HCT116 (cell line): ENCODE results near the gene MACROH2A2. TPM values are rescaled to one million over a fixed set of nuclear protein-coding genes. Genes with fewer than 3 reads are reported as not detected.

Experiments
- ATAC-seq: fragments of 200-7000 bp; cut with Tn5 transposase; 2 replicates; pipeline ENCODE4 v1.9.1; 2020; ENCODE audit warnings: mild to moderate bottlenecking, moderate library complexity
- BruUV-seq: library from RNA; stranded (reverse); fragments of 400-500 nt; replicated peaks from 2 replicates; lab custom pipeline; 2021; lab: Mats Ljungman, UMichigan
- CTCF ChIA-PET: fragments of 300-600 bp; sonication (Branson Sonifier 250); formaldehyde crosslinking; loops from one replicate; lab custom pipeline; 2021; ENCODE audit warnings: antibody characterized with exemption; lab: Charles Lee
- POLR2A ChIA-PET: fragments of 300-600, 350-600 bp; sonication (Branson Sonifier 250); formaldehyde crosslinking; loops from one replicate; lab custom pipeline; 2021; ENCODE audit warnings: antibody characterized with exemption; lab: Charles Lee
- RAD21 ChIA-PET, 2 experiments: fragments of 300-600 bp; sonication (Branson Sonifier 250); formaldehyde crosslinking; loops; one replicate each; lab custom pipeline; 2023; ENCODE audit warnings: low total read pairs in 2 of 2; ENCODE audit not compliant: uncharacterized antibody in 2 of 2, unreplicated experiment in 2 of 2, low non-redundant PET in 1 of 2; lab: Charles Lee
- DNase-seq: peaks from one replicate; pipeline ENCODE4 v3.0.0-alpha.2; 2010; ENCODE audit warnings: low read depth, low spot score
- H2AFZ ChIP-seq: fragments of 200-600 bp; shearing (Covaris generic), sonication (generic); 2 replicates; pipeline ENCODE4 v1.6.1; 2017; ENCODE audit warnings: low read depth, mixed run types, mixed read lengths, antibody characterized with exemption, low read length; ENCODE audit not compliant: poor library complexity, severe bottlenecking
- H3K27ac ChIP-seq: 2 replicates; pipeline ENCODE4 v1.5.1; 2012; ENCODE audit warnings: low read depth, low read length
- H3K27me3 ChIP-seq: fragments of 200-600 bp; sonication (generic); 2 replicates; pipeline ENCODE4 v1.6.1; 2016; ENCODE audit warnings: mixed run types, low read length, mixed read lengths; ENCODE audit not compliant: insufficient read depth
- H3K36me3 ChIP-seq, 2 experiments: fragments of 200-500 bp in 1 of 2; fragments of 200-600 bp in 1 of 2; sonication (Bioruptor generic) in 1 of 2; sonication (generic) in 1 of 2; 2 replicates each; pipeline versions ENCODE4 v1.5.1 to v1.6.1; 2014 to 2016; ENCODE audit warnings: low read length in 2 of 2, inconsistent platforms in 1 of 2, mixed read lengths in 1 of 2, mixed run types in 1 of 2; ENCODE audit not compliant: insufficient read depth in 2 of 2, control insufficient read depth in 1 of 2
- H3K4me1 ChIP-seq, 2 experiments: fragments of 200-600 bp in 1 of 2; sonication (generic) in 1 of 2; 2 replicates each; pipeline versions ENCODE4 v1.5.1 to v1.6.1; 2012 to 2017; ENCODE audit warnings: low read length in 2 of 2, inconsistent platforms in 1 of 2, mild to moderate bottlenecking in 1 of 2, mixed read lengths in 1 of 2, mixed run types in 1 of 2, moderate library complexity in 1 of 2; ENCODE audit not compliant: insufficient read depth in 2 of 2, control insufficient read depth in 1 of 2
- H3K4me2 ChIP-seq: fragments of 200-600 bp; sonication (generic); 2 replicates; pipeline ENCODE4 v1.6.1; 2017; ENCODE audit warnings: mixed run types, low read length, mixed read lengths
- H3K4me3 ChIP-seq, 2 experiments: fragments of 200-600 bp in 1 of 2; sonication (generic) in 1 of 2; replicated peaks in 1 of 2; 2 replicates each; pipeline ENCODE4 v1.5.1; 2011 to 2016; ENCODE audit warnings: low read length in 2 of 2, control low read depth in 1 of 2, low read depth in 1 of 2, mild to moderate bottlenecking in 1 of 2, mixed read lengths in 1 of 2, mixed run types in 1 of 2
- H3K79me2 ChIP-seq: fragments of 200-600 bp; sonication (generic); 2 replicates; pipeline ENCODE4 v1.6.1; 2017; ENCODE audit warnings: mild to moderate bottlenecking, mixed run types, low read length, moderate library complexity, mixed read lengths; ENCODE audit not compliant: insufficient read depth
- H3K9ac ChIP-seq: fragments of 200-600 bp; sonication (generic); 2 replicates; pipeline ENCODE4 v1.6.1; 2016; ENCODE audit warnings: low read length, mixed read lengths
- H3K9me2 ChIP-seq: fragments of 200-600 bp; sonication (generic), shearing (Covaris generic); 2 replicates; pipeline ENCODE4 v1.6.1; 2017; ENCODE audit warnings: mixed run types, mild to moderate bottlenecking, moderate library complexity; ENCODE audit not compliant: insufficient read depth
- H3K9me3 ChIP-seq, 2 experiments: fragments of 200-500 bp in 1 of 2; fragments of 200-600 bp in 1 of 2; sonication (Bioruptor generic) in 1 of 2; sonication (generic) in 1 of 2; 2 replicates each; pipeline ENCODE4 v1.6.1; 2014 to 2017; ENCODE audit warnings: low read length in 2 of 2, mixed read lengths in 2 of 2, inconsistent platforms in 1 of 2, low read depth in 1 of 2, mild to moderate bottlenecking in 1 of 2, mixed run types in 1 of 2, moderate library complexity in 1 of 2; ENCODE audit not compliant: control insufficient read depth in 1 of 2, insufficient read depth in 1 of 2
- H4K20me1 ChIP-seq: fragments of 200-600 bp; sonication (generic), shearing (Covaris generic); 2 replicates; pipeline ENCODE4 v1.6.1; 2017; ENCODE audit warnings: mixed run types, mild to moderate bottlenecking, moderate library complexity; ENCODE audit not compliant: insufficient read depth
- ATF3 ChIP-seq: IDR thresholded peaks from 2 replicates; pipeline ENCODE4 v1.6.1; 2012
- CBX3 ChIP-seq: IDR thresholded peaks from 2 replicates; pipeline ENCODE4 v1.6.1; 2012; ENCODE audit warnings: low read depth
- SIN3A ChIP-seq: IDR thresholded peaks from 2 replicates; pipeline ENCODE4 v1.6.1; 2012; ENCODE audit warnings: low read depth
- SP1 ChIP-seq: IDR thresholded peaks from 2 replicates; pipeline ENCODE4 v1.6.1; 2012; ENCODE audit warnings: low read depth
- ZFX ChIP-seq: fragments of 450-650 bp; IDR thresholded peaks from 2 replicates; pipeline ENCODE4 v1.6.1; 2017
- ZNF274 ChIP-seq: fragments of 200-500 bp; sonication (Bioruptor generic); IDR thresholded peaks from 2 replicates; pipeline ENCODE4 v1.6.1; 2014; ENCODE audit warnings: mild to moderate bottlenecking, low read depth, low read length, inconsistent platforms
- intact Hi-C: fragments of 100-400 bp; cut with micrococcal nuclease; formaldehyde crosslinking; loops from 2 replicates; pipeline ENCODE4 v1.10.0; 2022
- total RNA-seq: library from RNA; stranded (reverse); gene quantifications from one replicate; pipeline ENCODE4 v1.2.1, GENCODE V29; 2021; ENCODE audit not compliant: unreplicated experiment

MACROH2A2 gene
- total RNA-seq, 1 experiment from 2014 or later: 41.4 TPM

- POLR2A ChIA-PET: no interaction called here
- Histone ChIP-seq H3K9ac (no peak overlapping the region), H4K20me1 (no peaks in the 10 kb centered on the region), H3K27me3 (no peaks in the 10 kb centered on the region), H3K36me3 (peaks cover 5 to 11% of the 10 kb centered on the region in 2 experiments; a peak in 3 of 4 replicates), H3K79me2 (no peaks in the 10 kb centered on the region), H3K9me3 (no peaks in the 10 kb centered on the region), H3K4me2 (no peak overlapping the region), H3K4me1 (no peaks in the 10 kb centered on the region), H3K4me3 (no peak overlapping the region), H2AFZ (no peak overlapping the region), H3K9me2 (no peaks in the 10 kb centered on the region), H3K27ac (no peak overlapping the region)
- DNase-seq (no peak), ATAC-seq (no peak)
- CTCF ChIA-PET: interaction anchor here (1.5 kb wide), 1 partner anchor 19 kb away, joined by 4 read pairs; no protein-coding TSS in a partner anchor
- no peak for TF ChIP-seq ZFX
- no peak for TF ChIP-seq ZNF274
- no peak for TF ChIP-seq CBX3
- BruUV-seq: no TSS peak
- RAD21 ChIA-PET: no interaction called here
- intact Hi-C loops: no loop called here
Observed at GRCh38 chr10:70096705-70097420, 44.2 kb downstream of the MACROH2A2 start.

- intact Hi-C loops: no loop called here
- BruUV-seq: no TSS peak
- Histone ChIP-seq H2AFZ (no peak overlapping the region), H3K9me2 (no peaks in the 10 kb centered on the region), H3K36me3 (peaks cover 5 to 11% of the 10 kb centered on the region in 2 experiments; a peak in 3 of 4 replicates), H3K4me1 (no peaks in the 10 kb centered on the region), H3K27ac (no peak overlapping the region), H3K79me2 (no peaks in the 10 kb centered on the region), H3K4me3 (no peak overlapping the region), H3K9me3 (no peaks in the 10 kb centered on the region), H3K9ac (no peak overlapping the region), H3K4me2 (no peak overlapping the region), H3K27me3 (no peaks in the 10 kb centered on the region), H4K20me1 (no peaks in the 10 kb centered on the region)
- CTCF ChIA-PET: no interaction called here
- RAD21 ChIA-PET: no interaction called here
- DNase-seq: no peak
- no peak for TF ChIP-seq ATF3
- TF ChIP-seq SIN3A: no peak
- TF ChIP-seq SP1: no peak
- POLR2A ChIA-PET: no interaction called here
- ATAC-seq: no peak
Observed at GRCh38 chr10:70097459-70097858, 44.8 kb downstream of the MACROH2A2 start.
